AG09319 (cell line): ENCODE results near the gene POU5F1.
A peak's percentile ranks its signal among the peaks of the same experiment; 100 is the strongest.

Experiments
- DNase-seq: peaks from one replicate; pipeline ENCODE4 v3.0.0-alpha.2; 2010; ENCODE audit warnings: low read depth; ENCODE audit errors: extremely low read depth
- CTCF ChIP-seq: IDR thresholded peaks from 2 replicates; pipeline ENCODE4 v1.5.1; 2011; ENCODE audit warnings: low read depth, mild to moderate bottlenecking, inconsistent platforms, low read length, moderate library complexity

POU5F1 gene

GRCh38 chr6:31163922-31164321, 6.6 kb downstream of the POU5F1 start:
- no peak for TF ChIP-seq CTCF

GRCh38 chr6:31162463-31163165, 7.9 kb downstream of the POU5F1 start:
- DNase-seq = no peak
- no peak for TF ChIP-seq CTCF

More at GRCh38 chr6:31163922-31164321, 6.6 kb downstream of the POU5F1 start:
- DNase-seq = no peak

GRCh38 chr6:31161216-31162126, 9.0 kb downstream of the POU5F1 start:
- no peak for DNase-seq
- TF ChIP-seq CTCF = no peak

GRCh38 chr6:31158863-31159855, 11.3 kb downstream of the POU5F1 start:
- DNase-seq = no peak
- TF ChIP-seq CTCF = no peak; the same call in 1 of the 2 replicates

GRCh38 chr6:31158140-31158862, 12.2 kb downstream of the POU5F1 start, which contains the start of gene TCF19:
Gene TCF19 (plus strand): TSS chr6:31158589. CDS start chr6:31159470, 881 bp downstream.
- DNase-seq = peak; percentile 98
- TF ChIP-seq CTCF = no peak

GRCh38 chr6:31157513-31158139, 12.9 kb downstream of the POU5F1 start, which contains the start of gene CCHCR1:
Gene CCHCR1 (minus strand): TSS chr6:31157802. CDS start chr6:31157600, 202 bp downstream.
- DNase-seq = no peak

More at GRCh38 chr6:31157513-31158139, 12.9 kb downstream of the POU5F1 start, which contains the start of gene CCHCR1:
- no peak for TF ChIP-seq CTCF
